HG03103 (cell line): ENCODE measurements around the gene USP6NL.

Source experiments
- ATAC-seq: cut with Tn5 transposase; IDR thresholded peaks from one replicate; pipeline ENCODE4 v1.9.1; 2021; ENCODE audit warnings: low read depth; ENCODE audit not compliant: unreplicated experiment

USP6NL gene

GRCh38 chr10:11553773-11554381, 57.6 kb downstream of the USP6NL start:
- peak; percentile 85 for ATAC-seq

DNA sequence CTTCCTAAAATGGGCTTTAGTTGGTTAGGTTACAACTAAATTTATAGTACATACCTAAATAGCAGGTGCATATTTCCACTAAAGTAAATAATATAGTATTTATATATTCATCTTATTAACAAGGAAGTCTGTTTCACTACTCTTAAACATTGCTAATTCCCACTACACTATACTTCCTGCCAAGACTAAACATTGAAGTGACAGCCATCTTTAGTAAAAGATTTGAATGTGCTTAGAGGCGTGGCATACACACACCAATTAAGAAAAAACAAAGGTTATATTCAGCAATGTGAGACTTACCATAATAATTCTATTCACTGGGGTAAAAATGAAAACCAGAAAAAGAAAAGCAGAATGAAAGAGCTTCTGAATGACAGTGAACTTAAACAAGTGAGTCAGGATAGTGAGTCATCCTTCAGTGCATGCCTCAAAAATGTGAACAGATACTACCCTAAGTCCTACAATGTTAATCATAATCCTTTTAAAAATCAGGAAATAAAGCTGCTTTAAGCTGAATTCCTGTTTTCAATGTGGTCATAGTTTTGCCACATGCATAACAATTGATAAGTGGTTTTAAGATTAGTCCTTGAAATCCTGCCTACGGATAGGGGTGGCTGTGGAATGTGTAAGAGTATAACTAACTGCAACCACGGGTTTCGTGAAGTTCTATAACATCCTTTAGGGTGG, 59.4 kb downstream of the USP6NL start:
- no peak for ATAC-seq

DNA sequence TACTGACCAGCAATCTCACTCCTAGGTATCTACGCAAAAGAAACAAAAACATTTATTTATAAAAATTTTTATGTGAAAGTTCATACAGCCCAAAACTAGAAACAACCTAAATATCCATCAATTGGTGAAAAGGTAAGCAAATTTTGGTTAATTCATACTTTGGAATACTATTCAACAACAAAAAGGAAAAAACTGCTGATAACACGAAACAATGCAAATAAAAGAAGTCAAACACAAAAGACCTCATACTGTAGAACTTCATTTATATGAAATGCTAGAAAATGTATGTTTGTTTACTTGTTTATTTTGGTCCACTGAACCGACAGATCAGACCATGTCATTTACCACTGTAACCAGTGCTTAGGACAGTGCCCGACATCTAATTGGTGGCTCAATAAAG, 60.3 kb downstream of the USP6NL start:
- no peak for ATAC-seq

DNA sequence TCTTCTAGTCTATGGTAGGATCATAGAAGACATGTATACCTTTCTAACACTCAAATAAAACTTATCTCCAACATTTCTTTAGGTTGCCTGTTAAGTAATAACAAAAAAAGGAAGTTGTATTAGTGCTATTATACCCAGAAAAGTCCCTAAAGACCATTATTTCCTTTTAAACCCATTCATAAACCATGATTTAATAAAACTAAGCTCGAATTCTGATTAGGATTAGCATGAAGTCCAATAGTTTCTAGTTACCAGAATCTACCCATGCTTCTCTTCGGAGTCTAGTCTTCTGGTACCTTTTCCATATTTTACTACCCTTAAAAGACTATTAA, 62.7 kb downstream of the USP6NL start:
- ATAC-seq: no peak

GRCh38 chr10:11548065-11548767, 63.2 kb downstream of the USP6NL start:
- ATAC-seq: no peak

DNA sequence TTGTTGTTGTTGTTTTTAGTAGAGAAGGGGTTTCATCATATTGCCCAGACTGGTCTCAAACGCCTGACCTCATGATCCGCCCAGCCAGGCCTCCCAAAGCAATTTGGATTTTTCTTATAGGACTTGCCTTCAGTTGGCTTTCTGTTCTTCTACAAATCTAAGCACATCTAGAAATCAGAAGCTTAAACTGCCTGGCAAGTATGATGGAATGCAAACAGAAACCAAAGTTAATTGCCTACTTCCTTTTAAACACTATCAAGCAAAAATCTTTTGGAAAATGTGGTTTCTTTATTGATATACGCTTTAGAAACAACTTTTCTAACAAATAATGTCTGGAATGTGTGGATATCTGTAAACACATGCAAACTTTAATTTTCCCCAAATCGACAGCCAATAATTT, 64.9 kb downstream of the USP6NL start:
- ATAC-seq: no peak

- ATAC-seq: no peak
Measured at GRCh38 chr10:11541296-11541695, 70.2 kb downstream of the USP6NL start.

DNA sequence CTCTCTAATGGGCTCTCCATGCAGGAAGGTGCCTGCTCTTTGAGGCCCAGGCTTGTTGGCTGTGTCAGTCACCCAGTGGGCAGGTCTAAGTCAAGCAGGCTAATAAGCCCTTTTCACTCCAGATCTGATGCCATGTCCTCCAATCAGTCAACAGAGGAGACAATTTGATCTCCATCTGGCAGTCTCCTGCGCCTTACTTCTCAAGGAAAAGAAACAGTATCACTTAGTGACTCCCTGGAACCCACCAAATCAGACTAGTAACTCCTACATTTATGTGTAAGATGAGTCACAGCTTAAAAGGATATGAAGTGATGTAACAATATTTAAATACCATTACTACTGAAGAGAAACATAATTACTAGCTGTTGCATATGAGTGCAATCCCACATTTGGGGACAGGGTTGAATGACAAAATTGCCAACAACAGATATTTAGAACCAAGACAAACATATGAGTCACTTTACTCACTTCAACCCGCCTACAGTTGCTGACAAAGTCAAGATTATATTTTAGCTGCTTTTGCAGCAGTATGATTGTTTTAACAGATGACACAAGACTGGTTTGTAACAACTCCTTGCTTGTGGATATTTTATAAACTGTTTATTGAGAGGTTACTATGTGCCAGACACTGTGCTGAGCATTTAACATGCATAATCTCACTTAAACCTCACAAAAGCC, 72.1 kb downstream of the USP6NL start:
- no peak for ATAC-seq

DNA sequence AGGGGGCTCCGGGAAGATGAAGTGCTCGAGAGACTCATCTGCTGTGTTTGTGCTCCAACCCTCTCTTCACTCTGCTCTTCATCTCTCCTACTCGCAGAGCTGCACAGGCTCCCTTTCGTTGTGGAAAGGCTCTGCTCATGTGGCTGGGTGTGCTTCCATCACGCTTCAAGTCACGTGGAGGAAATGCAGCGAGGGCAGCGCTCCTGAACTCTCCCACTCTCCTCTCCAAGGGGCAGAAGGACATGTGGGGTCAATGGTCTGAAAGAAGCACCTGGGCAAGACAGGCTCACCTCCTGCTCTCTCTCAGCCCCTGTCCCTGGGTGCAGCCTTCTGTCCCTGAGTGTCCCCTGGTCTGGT, 72.6 kb downstream of the USP6NL start:
- ATAC-seq: no peak

GRCh38 chr10:11536228-11536627, 75.2 kb downstream of the USP6NL start:
- no peak for ATAC-seq

GRCh38 chr10:11535346-11535959, 76.0 kb downstream of the USP6NL start:
- ATAC-seq: peak; percentile 46

DNA sequence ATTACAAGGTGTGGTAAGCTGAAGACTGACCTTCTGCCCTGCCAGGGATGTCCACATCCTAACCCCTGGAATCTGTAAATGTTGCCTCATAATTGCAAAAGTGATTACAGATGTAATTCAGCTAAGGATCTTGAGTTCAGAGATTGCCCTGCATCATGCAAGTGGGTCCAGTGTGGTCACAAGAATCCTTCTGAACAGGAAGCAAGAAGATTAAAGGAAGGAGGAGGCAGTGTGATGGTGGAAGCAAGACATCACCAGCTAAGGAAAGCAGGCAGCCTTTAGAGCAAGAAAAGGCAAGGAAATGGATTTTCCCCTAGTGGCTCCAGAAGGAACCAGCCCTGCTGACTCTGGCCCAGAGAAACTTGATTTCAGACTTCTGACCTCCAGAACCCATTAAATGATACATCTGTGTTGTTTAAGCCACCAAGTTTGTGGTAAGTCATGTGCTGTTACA, 78.1 kb downstream of the USP6NL start:
- no peak for ATAC-seq

GRCh38 chr10:11532306-11532705, 79.1 kb downstream of the USP6NL start:
- no peak for ATAC-seq

DNA sequence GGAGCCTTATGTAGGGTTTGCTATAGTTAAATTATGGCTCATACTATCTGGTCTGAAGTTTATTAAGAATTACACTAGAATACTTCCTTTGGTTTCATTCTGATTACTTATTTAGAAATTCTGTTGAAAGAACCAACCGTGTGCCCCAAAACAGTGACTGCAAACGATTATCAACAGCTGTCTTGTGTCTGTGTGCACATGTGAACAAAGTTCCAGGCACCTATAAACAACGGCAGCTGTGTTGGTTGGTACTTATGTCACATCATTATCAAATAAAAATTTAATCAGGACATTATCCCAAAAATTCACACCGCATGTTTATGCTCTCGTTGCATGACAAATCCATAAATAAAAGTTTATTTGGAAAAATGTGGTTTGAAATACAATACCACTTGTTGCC, 80.6 kb downstream of the USP6NL start:
- no peak for ATAC-seq

- ATAC-seq: no peak
Measured at GRCh38 chr10:11529276-11529903, 82.1 kb downstream of the USP6NL start.

GRCh38 chr10:11528286-11528685, 83.2 kb downstream of the USP6NL start:
- ATAC-seq: no peak

- ATAC-seq: no peak
Measured at GRCh38 chr10:11527691-11528255, 83.7 kb downstream of the USP6NL start.

DNA sequence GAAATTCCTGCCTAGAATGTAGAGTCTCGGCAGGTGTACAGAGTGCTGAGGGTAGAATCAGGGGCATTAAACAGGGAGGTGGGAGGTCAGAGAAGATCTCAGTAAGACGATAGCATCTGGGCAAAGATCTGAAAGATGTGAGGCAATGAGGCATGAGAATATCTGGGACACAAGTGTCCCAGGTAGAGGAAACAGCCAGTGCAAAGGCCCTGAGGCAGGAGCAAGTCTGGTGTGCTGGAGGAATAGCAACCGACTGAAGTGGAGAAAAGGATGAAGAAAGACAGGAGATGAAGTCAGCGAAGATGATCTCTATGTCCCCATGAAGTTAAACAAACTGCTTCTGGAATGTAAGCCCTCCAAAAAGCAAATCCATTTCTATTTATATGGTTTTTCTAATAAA, 84.4 kb downstream of the USP6NL start:
- no peak for ATAC-seq

- no peak for ATAC-seq
Measured at GRCh38 chr10:11525503-11525902, 85.9 kb downstream of the USP6NL start.

DNA sequence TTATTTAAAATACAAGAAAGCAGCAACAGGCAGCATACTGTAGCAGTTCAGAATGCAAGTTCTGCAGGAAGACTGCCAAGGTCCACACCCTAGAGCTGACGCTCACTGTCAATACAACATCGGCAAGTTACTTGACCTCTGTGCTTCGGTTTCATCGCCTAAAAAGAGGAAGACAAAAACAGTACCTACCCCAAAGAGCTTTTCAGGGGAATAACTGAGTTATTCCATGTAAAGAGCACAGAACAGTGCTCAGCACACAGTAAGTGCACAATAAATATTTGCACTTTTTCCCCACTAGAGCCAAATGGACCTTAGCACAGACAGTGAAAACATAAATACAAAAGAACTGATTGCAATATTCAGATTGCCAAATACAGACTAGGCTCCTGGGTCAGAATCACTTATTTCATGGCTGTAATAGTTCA, 88.6 kb downstream of the USP6NL start:
- ATAC-seq: no peak
